Adrenal gland (tissue), 5 donors: ENCODE data around the gene TCERG1L.

Source experiments
- POLR2A ChIP-seq, 2 donors: fragments of 450-650 bp; IDR thresholded peaks; one replicate each; pipeline ENCODE4 v1.6.1; 2017; ENCODE audit warnings: antibody characterized with exemption in 2 of 2, mild to moderate bottlenecking in 2 of 2, moderate library complexity in 1 of 2
- TF ChIP-seq, protein P1 (sequence below), 6 experiments: fragments of 450-650 bp in 4 of 6; fragments of 200-600 bp in 2 of 6; sonication (generic) in 1 of 6; IDR thresholded peaks; 1 replicate in 5 of 6; 2 replicates in 1 of 6; pipeline versions ENCODE4 v1.5.1 to v1.8.0; 2016 to 2021; ENCODE audit warnings: antibody characterized with exemption in 6 of 6, mild to moderate bottlenecking in 2 of 6, moderate library complexity in 1 of 6
- donor health status: DM: no; HTN: no; CAD: no.

DNA sequence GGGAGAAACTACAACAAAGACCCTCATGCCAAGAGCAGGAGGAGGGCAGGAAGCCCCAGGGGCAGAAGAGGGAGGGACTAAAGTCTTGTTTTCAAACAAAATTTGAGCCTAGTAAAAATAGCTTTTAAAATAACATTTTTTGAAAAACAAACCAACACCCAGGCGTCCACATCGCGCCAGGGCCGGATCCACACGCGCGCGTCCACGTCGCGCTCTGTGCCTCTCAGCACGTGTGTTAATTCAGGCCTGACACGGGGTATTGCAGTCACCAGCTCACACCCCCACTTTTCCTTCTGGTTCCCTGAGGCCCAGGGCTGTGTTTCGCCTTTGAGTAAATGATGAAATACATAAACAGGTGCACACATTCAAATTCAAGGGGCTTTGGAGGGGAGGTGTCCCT is 196.2 kb downstream of the TCERG1L start:
- no peak for TF ChIP-seq POLR2A (IDR thresholded peaks at IDR 0.05)
- TF ChIP-seq, protein P1, sequence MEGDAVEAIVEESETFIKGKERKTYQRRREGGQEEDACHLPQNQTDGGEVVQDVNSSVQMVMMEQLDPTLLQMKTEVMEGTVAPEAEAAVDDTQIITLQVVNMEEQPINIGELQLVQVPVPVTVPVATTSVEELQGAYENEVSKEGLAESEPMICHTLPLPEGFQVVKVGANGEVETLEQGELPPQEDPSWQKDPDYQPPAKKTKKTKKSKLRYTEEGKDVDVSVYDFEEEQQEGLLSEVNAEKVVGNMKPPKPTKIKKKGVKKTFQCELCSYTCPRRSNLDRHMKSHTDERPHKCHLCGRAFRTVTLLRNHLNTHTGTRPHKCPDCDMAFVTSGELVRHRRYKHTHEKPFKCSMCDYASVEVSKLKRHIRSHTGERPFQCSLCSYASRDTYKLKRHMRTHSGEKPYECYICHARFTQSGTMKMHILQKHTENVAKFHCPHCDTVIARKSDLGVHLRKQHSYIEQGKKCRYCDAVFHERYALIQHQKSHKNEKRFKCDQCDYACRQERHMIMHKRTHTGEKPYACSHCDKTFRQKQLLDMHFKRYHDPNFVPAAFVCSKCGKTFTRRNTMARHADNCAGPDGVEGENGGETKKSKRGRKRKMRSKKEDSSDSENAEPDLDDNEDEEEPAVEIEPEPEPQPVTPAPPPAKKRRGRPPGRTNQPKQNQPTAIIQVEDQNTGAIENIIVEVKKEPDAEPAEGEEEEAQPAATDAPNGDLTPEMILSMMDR (IDR thresholded peaks at IDR 0.05): no peak
